C4-2B (cell line): ENCODE data around the gene SUFU.

ENCODE experiments used
- CTCF ChIP-seq: fragments of 450-650 bp; conservative IDR thresholded peaks from 2 replicates; pipeline ENCODE4 v1.5.1; 2017; ENCODE audit warnings: mild to moderate bottlenecking
- ZFX ChIP-seq: fragments of 450-650 bp; IDR thresholded peaks from 2 replicates; pipeline ENCODE4 v1.6.1; 2017

DNA sequence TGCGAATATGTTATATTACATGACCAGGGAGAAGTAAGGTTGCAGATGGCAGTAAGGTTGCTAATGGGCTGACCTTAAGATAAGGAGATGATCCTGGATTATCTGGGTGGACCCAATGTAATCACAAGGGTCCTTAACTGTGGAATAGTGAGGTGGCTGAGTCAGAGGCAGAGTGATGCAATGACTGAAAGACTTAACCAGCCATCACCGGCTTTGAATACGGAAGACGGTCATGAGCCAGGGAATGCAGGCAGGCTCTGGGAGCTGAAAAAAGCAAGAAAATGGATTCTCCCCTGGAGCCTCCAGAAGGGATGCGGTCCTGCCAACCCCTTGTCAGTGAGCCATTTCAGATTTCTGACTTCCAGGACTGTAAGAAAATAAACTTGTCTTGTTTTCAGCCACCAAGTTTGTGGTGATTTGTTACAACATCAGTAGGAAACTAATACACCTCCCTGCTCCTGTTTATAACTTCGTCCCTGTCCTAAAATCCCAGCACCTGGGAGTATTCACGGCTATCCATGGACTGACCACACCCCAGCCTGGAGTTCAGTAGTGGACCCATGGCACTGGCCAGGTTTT, 47.8 kb upstream of the SUFU start:
- no peak for TF ChIP-seq CTCF
- no peak for TF ChIP-seq ZFX
